Measurements from ENCODE around the gene MED31. TPM values are rescaled to one million over a fixed set of nuclear protein-coding genes. Genes with fewer than 3 reads are reported as not detected.

MED31 gene
- polyA plus RNA-seq, 1 donor from 2014 or later = 27.3 TPM

- TF ChIP-seq POLR2AphosphoS5 (IDR thresholded peaks at IDR 0.05) = no peak
- no peak for TF ChIP-seq EZH2 (IDR thresholded peaks at IDR 0.05; ENCODE audit: borderline replicate concordance, insufficient read depth, low read length, poor library complexity, severe bottlenecking)
- TF ChIP-seq EP300 (conservative IDR thresholded peaks at IDR 0.05; ENCODE audit: poor library complexity, severe bottlenecking) = no peak
- no peak for TF ChIP-seq TAF1 (IDR thresholded peaks at IDR 0.05; ENCODE audit: low read depth)
- no peak for TF ChIP-seq REST (IDR thresholded peaks at IDR 0.05; ENCODE audit: borderline replicate concordance)
- TF ChIP-seq SMC3 (conservative IDR thresholded peaks at IDR 0.05; ENCODE audit: poor library complexity) = no peak
- no peak for TF ChIP-seq RAD21 (conservative IDR thresholded peaks at IDR 0.05)
- TF ChIP-seq CTCF (IDR thresholded peaks at IDR 0.05; ENCODE audit: poor library complexity, severe bottlenecking) = no peak
- no peak for TF ChIP-seq MXI1 (conservative IDR thresholded peaks at IDR 0.05; ENCODE audit: poor library complexity, severe bottlenecking)
- Histone ChIP-seq H3K27me3 (ENCODE audit: insufficient read depth, low read depth, low read length) (no peaks in the 10 kb centered on the region), H2AFZ (ENCODE audit: low read depth, low read length) (peak overlapping the region; percentile 71), H3K36me3 (ENCODE audit: insufficient read depth, low read length) (no peaks in the 10 kb centered on the region), H3F3A (ENCODE audit: insufficient read depth, low read length, poor library complexity, severe bottlenecking) (peaks cover 4% of the 10 kb centered on the region), H3K4me3 (ENCODE audit: low read length) (peak overlapping the region; percentile 81), H4K20me1 (ENCODE audit: insufficient read depth) (no peaks in the 10 kb centered on the region), H3K4me2 (ENCODE audit: low read length) (peak overlapping the region; percentile 98), H3K27ac (ENCODE audit: low read length) (peak overlapping the region; percentile 90), H3K9me3 (ENCODE audit: low read length) (no peaks in the 10 kb centered on the region), H3K79me2 (replicated peaks; ENCODE audit: insufficient read depth, low read length) (peaks cover 32% of the 10 kb centered on the region), H3K9me2 (ENCODE audit: insufficient read depth, low read length) (no peaks in the 10 kb centered on the region), H3K9ac (ENCODE audit: low read length) (peak overlapping the region; percentile 95)
These were observed 10.1 kb downstream of the MED31 start for GRCh38 chr17:6641247-6641863.

- no peaks in the 10 kb centered on the region for H3K27me3 ChIP-seq (ENCODE audit: insufficient read depth, low read depth, low read length)
- no peaks in the 10 kb centered on the region for H3K36me3 ChIP-seq (ENCODE audit: insufficient read depth, low read length)
- TF ChIP-seq REST (IDR thresholded peaks at IDR 0.05; ENCODE audit: borderline replicate concordance) = peak; percentile 49
- TF ChIP-seq TAF1 (IDR thresholded peaks at IDR 0.05; ENCODE audit: low read depth) = peak; percentile 81
- TF ChIP-seq CTCF (IDR thresholded peaks at IDR 0.05; ENCODE audit: poor library complexity, severe bottlenecking) = no peak
- TF ChIP-seq POLR2AphosphoS5 (IDR thresholded peaks at IDR 0.05) = peak; percentile 79
- TF ChIP-seq MXI1 (conservative IDR thresholded peaks at IDR 0.05; ENCODE audit: poor library complexity, severe bottlenecking) = peak; percentile 95
- TF ChIP-seq RAD21 (conservative IDR thresholded peaks at IDR 0.05) = peak; percentile 7
- no peak for TF ChIP-seq EP300 (conservative IDR thresholded peaks at IDR 0.05; ENCODE audit: poor library complexity, severe bottlenecking)
- no peak for TF ChIP-seq EZH2 (IDR thresholded peaks at IDR 0.05; ENCODE audit: borderline replicate concordance, insufficient read depth, low read length, poor library complexity, severe bottlenecking)
- peak within 1 kb of the TSS; percentile 71 for H2AFZ ChIP-seq (ENCODE audit: low read depth, low read length)
- peak within 1 kb of the TSS; percentile 98 for H3K4me2 ChIP-seq (ENCODE audit: low read length)
- H3K27ac ChIP-seq (ENCODE audit: low read length) = peak within 1 kb of the TSS; percentile 90
- H4K20me1 ChIP-seq (ENCODE audit: insufficient read depth) = no peaks in the 10 kb centered on the region
- peaks cover 32% of the 10 kb centered on the region for H3K79me2 ChIP-seq (replicated peaks; ENCODE audit: insufficient read depth, low read length)
- H3K9me2 ChIP-seq (ENCODE audit: insufficient read depth, low read length) = no peaks in the 10 kb centered on the region
- H3K9me3 ChIP-seq (ENCODE audit: low read length) = no peaks in the 10 kb centered on the region
- H3F3A ChIP-seq (ENCODE audit: insufficient read depth, low read length, poor library complexity, severe bottlenecking) = peaks cover 4% of the 10 kb centered on the region
- H3K4me3 ChIP-seq (ENCODE audit: low read length) = peak within 1 kb of the TSS; percentile 81
- peak within 1 kb of the TSS; percentile 95 for H3K9ac ChIP-seq (ENCODE audit: low read length)
These were observed 10.7 kb downstream of the MED31 start, which contains the start of the genes KIAA0753 and TXNDC17 for GRCh38 chr17:6640536-6641246. KIAA0753 (minus strand) TSS chr17:6640711; CDS start chr17:6635103, 5,608 bp downstream. TXNDC17 (plus strand) TSS chr17:6641060; CDS start chr17:6641083, 23 bp downstream.

Measured in neural cell (in vitro differentiated cells).